GM19463 (cell line): Measurements from ENCODE around the gene METTL13.
A peak's percentile ranks its signal among the peaks of the same experiment; 100 is the strongest.

Experiments used
- ATAC-seq: cut with Tn5 transposase; IDR thresholded peaks from one replicate; pipeline ENCODE4 v1.9.1; 2021; ENCODE audit warnings: mild to moderate bottlenecking, moderate library complexity; ENCODE audit not compliant: unreplicated experiment

Gene METTL13, protein sequence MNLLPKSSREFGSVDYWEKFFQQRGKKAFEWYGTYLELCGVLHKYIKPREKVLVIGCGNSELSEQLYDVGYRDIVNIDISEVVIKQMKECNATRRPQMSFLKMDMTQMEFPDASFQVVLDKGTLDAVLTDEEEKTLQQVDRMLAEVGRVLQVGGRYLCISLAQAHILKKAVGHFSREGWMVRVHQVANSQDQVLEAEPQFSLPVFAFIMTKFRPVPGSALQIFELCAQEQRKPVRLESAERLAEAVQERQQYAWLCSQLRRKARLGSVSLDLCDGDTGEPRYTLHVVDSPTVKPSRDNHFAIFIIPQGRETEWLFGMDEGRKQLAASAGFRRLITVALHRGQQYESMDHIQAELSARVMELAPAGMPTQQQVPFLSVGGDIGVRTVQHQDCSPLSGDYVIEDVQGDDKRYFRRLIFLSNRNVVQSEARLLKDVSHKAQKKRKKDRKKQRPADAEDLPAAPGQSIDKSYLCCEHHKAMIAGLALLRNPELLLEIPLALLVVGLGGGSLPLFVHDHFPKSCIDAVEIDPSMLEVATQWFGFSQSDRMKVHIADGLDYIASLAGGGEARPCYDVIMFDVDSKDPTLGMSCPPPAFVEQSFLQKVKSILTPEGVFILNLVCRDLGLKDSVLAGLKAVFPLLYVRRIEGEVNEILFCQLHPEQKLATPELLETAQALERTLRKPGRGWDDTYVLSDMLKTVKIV

DNA sequence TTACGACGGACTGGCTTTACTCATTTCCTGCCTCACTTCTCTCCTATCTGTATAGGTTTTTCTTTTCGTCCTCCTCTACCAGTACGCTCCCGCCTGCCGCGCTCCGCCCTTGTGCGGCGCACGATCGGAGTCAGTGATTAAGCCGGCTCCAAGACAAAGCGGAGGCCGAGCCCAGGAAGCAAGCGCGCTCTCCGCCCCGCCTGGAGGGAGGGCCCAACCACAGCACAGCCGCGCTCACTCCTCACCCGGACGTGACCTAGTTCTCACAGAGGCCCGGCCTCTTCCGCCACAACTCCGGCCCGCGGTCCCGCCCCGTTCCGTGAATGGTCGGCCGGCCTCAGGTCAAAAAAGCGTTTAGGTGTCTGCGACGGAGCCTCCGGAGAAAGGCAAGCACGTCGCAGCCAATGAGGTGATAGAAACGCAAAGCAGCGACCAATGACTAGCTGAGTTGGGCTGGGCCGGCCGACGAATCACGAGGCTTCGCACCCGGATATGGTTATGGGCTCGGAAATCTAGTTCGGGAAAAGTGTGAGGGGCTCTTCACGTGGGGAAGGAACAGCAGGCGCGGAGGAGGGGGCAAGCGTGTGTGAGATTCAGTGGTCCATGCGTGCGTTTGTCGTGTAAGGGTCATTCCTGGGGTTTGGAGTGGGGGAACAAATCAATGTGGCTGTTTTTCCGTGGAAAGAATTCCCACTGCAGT is at the start of gene METTL13:
METTL13 (plus strand) TSS at position 485 of the 700 bp plus-strand sequence. CDS start 308 bp downstream, outside the sequence.
- ATAC-seq: peak; percentile 98

DNA sequence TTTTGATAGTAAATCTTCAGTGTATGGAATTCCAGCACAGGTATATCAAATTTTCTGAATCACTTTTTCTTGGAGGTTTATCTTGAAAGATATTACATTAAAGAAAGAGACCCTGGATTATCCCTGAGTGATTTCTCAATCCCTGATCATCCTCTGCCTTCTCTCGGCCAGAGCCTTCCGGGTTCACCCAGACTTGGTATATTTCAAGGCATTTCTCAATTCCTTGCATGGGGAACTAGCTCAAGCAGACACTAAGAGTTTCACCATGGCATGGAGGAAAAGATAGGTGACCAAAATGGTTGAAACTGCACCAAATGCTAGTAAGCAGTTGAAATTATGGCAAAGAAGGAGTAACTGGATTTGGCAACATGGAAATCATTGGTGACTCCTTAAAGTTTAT is 45.3 kb upstream of the METTL13 start:
- ATAC-seq: no peak

DNA sequence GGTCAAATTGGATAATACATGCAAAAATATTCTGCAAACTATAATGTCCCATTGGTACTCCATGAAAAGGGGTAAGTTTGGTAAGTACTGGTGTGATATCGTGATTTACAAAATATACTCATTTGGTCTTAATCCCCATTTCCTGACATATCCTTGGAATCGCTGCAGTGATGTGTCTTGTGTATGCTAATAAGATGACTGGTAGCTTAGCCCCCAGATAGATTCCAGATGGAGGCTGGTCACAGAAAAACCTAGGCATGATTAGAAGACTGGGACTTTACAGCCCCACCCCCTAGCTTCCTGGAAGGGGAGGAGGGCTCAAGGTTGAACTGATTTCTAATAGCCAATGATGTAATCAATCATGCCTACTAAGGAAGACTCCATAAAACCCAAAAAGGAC is 42.5 kb upstream of the METTL13 start:
- ATAC-seq: no peak

DNA sequence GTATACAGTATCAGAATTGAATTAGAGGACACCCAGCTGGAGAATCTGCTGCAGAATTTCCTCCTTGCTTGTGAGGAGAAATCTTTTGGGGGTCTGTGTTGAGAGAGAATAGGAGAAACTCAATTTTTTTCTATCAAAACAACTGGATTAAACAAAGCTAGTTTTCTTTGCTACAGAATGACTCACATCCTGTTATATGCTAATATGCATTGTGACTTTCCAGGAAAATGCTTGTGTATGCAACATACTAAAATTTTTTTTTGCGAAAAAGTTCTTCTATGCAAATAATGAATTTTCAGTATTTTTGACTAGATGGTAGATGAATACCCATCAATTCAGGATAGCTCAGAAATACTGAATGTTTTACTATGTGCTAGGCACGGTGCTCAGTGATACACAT is 41.8 kb upstream of the METTL13 start:
- ATAC-seq: no peak

DNA sequence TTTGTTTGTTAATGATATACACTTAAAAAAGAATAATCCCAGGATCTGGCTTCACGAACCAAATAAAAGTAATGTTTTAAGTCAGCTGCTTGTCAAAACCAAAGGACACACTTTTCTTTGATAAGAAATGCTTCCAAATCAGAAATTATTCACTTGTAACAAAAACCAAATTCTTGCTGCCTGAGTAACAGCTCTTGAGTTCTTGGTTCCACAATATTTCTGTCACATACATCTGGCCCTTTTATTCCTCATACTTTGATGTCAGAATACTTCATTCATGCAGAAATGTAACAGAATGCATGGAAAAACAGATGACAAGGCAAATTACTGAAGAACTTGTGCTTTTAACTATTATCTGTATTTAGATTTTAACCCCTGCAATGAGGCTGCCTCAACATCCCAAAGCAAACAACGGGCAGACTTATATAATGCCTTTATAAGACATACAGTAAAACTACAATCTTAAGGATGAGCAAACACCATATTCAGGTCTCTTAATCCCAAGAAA is 41.0 kb upstream of the METTL13 start:
- no peak for ATAC-seq

DNA sequence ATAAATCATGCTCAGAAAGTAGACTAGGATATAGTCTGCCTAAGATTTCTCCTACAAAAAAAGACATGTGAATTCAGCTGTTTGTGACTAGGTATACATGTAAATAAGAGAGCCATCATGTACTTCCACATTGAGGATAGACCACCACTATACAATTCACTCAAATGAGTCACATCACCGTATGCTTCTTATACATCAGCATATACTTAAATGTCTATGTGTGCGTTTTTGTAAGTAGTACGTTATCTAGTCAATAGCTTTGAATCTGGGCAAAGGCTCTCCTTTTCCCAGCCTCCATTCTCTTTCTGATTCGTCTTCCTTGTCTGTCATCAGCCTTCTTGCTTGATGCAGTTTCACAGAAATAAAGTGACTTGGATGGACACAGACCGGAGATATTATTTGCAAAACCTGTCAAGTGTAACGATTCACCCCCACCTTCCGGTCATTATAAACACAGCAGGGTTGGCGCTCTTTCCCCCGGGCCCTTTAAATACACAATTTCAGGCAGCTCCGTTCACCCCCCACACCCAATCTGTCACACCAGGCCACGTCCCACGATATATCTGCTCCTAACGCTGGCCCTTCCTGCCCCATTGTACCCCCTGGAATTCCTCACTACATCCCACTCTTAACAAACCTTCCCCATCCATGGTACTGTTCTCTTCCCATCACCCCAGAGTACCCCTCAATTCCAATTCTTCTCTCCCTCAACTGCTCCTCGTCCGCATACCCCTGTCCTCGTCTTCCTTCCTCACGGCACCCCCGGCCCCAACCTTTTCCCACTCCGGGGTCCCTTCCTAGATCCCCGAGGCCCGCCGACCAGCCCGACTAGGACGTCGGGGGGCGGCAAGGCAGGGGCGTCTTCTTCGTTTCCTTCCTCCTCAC is 40.2 kb upstream of the METTL13 start:
- peak; percentile 15 for ATAC-seq

DNA sequence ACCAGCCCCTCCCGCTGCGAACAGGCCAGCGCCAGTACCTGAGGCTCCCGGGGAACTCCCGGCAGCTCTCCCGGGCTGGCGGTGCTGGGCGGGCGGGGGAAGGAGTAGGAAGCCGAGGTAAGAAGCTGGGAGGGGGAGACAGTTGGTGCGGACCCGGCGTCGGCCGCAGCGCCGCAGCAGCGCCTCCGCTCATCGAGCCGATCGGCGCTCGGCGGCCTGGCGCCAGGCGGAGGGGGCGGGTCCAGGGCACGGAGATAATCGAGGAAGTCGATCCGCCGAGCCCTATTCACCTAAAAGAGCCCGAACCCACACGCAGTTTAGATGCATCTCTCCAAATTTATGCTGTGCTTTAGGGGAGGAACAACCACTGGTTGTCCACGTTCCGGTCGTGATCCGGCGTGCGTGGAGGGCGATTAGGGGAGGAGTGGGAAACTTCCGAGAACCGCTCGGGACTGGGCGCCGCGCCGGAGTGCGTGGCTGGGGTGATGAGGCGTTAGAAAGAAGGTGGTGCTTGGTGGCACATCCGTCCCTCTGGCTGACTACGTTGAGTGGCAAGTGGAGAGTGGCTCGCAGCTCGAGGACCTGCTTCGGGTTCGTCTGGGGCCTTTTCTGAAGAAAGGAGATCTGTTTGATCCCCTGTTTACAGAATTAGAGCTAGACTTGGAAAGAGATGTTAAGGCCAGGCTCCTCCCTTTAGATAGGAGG is 39.4 kb upstream of the METTL13 start, which contains the start of gene VAMP4:
VAMP4 (minus strand) TSS at position 194 of the 705 bp plus-strand sequence. CDS start 3,651 bp downstream, outside the sequence.
- ATAC-seq: peak; percentile 92

DNA sequence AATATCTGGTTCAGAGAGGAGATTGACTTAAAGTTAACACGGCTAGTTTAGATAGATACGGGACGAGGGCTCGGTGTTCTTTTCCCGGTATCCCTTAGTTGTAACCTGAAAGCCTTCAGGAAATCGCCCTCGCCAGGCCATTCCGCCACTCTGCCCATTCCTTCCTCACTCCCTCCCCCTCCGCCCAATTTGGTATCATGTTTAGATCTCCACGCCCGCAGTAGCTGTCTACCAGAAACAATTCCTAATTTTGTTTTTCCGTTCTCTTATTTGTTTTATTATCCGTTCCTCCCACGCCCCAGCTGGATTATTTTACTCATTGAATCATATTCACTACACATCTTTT is 38.9 kb upstream of the METTL13 start:
- ATAC-seq: no peak

DNA sequence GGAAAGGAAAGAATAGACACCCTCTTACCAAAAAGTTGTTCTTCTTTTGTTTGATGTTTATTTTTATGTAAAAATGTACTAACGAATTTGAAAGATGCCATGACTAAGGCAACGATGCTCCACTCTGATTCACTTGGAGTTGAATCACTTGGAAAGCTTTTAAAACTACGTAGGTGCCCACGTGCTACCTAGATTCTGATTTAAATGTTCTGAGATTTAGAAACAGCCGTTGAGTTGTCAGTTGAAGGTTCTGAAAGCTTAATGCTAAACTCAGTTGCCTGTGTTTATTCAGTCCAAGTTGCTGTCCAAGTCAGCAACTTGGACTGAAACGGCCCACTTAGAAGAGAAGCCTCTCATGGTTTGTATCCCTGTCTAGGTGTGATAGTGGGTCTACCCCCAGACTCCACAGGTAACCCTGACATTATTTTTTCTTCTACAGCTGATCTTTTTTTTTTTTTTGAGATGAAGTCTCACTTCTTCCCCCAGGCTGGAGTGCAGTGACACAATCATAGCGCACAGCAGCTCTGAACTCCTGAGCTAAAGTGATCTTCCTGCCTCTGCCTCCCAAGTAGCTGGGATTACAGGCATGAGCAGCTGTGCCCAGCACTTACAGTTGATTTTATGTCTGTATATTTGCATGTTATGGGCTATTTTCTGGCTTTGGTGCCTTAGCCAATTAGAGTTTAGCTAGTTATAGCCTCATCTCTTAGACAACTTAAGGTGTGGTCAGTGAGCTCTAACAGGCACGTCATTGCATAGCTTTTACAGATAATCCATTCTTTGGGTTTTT is 38.2 kb upstream of the METTL13 start:
- ATAC-seq: no peak

DNA sequence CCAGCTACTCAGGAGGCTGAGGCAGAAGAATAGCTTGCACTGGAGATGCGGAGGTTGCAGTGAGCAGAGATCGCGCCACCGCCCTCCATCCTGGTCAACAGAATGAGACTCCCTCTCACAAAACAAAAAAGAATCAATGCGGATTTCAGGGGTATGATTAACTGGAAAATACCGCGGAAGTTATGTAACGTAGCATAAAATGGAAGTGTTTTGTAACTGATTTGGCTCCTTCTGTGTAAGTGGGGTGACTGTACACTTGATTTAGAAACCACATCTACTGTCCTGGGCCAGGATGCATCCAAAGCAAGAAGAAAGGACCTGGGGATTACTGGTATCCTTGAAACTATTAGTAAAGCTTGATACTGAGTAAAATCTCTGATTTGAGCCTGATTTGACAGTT is 36.5 kb upstream of the METTL13 start:
- no peak for ATAC-seq

DNA sequence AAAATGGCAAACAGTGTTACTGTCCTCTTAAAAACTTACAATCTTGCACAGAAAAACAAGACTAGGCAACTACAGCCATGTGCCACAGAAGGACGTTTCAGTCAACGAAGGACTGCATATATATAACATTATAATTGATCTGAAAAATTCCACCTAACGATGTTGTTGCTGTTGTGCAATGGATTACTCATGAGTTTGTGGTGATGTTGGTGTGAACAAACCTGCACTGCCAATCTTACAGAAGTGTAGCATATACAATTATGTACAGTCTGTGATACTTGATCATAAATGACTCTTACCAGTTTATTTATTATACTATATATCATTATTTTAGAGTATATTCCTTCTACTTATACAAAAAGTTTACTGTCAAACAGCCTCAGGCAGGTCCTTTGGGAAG is 32.8 kb upstream of the METTL13 start:
- ATAC-seq: no peak

DNA sequence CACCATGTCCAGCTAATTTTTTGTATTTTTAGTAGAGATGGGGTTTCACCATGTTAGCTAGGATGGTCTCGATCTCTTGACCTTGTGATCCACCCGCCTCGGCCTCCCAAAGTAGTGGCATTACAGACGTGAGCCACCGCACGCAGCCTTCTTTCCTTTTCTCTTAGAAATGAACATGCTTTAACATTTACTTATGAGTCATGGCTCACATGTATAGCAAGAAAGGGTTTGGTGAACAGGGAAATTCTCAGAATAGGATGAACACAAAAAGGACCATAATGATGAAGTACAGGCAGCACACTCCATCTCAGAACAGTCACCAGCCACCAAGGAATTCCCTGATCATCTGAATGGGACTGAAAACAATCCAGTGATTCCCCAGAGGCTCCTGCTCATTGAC is 30.2 kb upstream of the METTL13 start:
- ATAC-seq: no peak

DNA sequence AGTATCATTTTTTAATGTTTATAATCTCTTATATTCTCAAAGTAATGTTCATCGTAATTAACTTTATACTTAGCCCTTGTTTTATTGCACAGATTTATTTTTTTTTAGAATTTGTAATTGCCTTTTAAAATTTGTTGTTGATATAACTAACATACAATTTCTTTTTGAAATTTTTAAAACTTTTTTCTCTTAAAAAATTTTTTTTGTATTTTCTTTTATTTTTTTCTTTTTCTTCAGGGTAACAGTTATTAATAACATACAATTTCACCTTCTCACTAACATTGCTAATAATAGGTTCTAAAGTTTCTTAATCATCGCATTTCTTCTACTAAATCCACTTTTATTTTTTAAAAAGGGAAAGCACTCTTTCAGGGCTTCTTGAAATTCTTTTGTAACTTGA is 28.3 kb upstream of the METTL13 start:
- ATAC-seq: no peak

DNA sequence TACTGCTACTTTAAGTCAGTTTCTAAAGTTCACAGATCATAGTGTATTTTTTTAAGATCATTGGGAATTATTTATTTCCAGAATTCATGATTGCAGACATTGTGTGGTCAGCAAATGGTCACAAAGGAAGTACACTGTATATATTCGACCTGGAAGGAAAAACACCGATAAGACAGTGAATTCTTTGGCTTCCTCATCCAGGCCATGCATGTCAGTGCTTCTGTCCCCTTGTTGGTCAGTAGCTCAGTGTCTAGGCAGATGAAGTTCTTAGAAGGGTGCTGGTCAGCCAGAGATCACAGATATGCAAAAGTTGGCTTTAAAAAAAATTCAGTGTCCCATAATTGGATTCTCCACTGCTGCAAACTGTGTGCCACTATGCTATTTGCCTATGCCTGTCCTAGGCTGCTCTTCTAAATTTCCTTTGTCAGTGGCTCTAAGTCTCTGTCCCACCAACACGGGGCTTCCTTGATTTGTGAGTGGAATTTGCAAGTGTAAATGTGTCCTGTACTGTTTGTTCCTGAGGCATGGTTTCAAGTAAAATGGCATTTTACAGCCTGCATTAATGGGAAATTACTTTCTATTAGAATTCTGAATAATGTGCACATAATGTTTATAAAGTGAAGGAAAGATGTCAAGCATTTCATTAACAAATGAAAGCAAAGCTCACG is 27.6 kb upstream of the METTL13 start:
- no peak for ATAC-seq

DNA sequence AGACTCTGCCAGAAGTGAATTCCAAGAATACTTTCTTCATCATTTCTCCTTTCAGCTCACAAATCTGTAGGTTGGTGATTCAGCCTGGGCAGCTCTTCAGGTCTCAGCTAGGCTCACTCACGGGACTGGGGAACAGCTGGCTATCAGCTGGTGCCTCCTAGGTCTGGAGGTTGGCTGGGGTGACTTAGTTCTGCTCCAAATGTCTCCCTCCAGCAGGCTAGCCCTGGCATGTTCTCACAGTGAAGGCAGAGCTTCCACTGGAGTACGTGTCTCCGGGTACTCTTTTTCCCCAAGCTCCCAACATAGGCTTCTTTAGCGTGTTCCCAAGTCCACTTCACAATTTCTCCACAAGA is 27.1 kb upstream of the METTL13 start:
- ATAC-seq: no peak

DNA sequence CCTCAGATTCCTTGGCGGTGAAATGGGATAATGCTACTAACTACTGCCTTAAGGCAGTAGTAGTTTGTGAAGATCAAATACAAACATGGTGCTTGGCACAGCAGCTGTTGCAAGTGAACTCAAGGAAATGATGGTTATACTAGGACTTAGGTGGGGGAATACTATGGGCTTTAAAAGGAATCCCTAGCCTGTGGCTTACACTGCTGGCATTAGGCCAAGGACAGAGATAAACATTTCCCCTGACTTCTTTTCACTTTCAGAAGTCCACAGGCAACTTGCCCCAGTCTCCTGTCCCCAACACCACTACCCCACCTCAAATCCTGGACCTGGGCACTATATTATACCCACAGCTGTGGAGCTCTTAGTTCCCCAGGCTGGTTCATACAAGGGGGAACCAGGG is 26.5 kb upstream of the METTL13 start:
- ATAC-seq: no peak

DNA sequence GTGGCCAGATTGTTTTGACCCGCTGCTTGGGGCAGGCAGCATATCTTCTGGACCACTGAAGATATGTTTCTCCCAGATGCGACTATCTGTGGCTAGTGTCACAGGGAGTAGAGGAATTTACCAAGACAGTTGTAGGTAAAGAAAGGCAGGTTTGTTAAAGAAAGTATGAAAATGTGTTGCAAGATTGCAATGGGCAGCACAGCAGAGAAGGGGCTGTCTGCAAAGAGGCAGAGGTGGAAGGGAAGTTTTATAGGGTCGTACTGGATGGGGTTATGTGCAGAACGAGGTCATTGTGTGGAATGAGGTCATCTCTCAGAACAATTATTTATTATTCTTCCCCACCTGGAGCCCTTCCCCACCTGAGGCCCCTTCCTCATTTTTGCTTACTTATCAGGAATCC is 24.6 kb upstream of the METTL13 start:
- no peak for ATAC-seq

DNA sequence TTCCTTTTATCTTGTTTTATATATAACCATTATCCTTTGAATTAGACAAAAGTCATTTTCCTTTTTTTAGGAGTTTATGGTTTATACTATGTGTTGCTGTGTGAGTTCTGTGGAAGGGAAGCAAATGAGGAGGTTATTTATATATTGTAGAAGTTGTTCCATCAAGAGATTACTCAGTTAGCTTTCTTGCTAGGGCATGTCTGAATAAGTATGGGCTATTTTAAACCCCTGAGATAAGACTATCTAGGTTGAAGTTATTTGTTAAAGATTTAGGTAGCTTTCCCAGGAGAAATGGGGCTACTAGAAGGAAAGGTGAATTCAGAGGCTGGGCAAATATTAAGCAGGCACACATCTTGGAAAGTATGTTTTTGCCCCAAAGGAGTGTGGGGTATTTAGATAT is 23.4 kb upstream of the METTL13 start:
- no peak for ATAC-seq

DNA sequence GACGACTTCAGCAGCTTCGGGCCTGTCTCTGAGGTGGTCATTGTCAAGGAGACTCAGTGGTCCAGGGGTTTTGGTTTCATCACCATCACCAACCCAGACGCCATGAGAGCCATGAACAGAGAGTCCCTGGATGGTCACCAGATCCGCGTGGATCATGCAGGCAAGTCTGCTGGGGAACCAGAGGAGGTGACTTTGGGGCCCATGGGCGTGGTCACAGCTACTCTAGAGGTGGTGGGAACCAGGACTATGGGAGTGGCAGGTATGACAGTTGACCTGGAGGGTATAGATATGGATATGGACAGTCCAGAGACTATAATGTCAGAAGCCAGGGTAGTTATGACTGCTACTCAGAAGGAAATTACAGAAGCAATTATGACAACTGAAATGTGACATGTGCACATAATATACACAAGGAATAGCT is 19.3 kb upstream of the METTL13 start:
- no peak for ATAC-seq
